B cell (primary cell): Measurements from ENCODE around the gene IRAK1. TPM values are rescaled to one million over a fixed set of nuclear protein-coding genes. Genes with fewer than 3 reads are reported as not detected.
"Not testable (repeated sequence)": the region's sequence is repeated elsewhere in the genome, so short reads cannot be mapped to it uniquely, and the experiment has no call there.

Source experiments
- ATAC-seq: fragments of 200-7000 bp; cut with Tn5 transposase; one replicate; pipeline ENCODE4 v1.10.0; 2021; ENCODE audit warnings: low read depth, mild to moderate bottlenecking, moderate number of reproducible peaks, moderate library complexity
- CTCF ChIA-PET: fragments of 350-600 bp; sonication (Branson Sonifier 250); formaldehyde crosslinking; loops from one replicate; lab custom pipeline; 2021; ENCODE audit warnings: antibody characterized with exemption, inconsistent platforms; lab: Charles Lee
- POLR2A ChIA-PET: fragments of 350-600 bp; sonication (Branson Sonifier 250); formaldehyde crosslinking; loops from one replicate; lab custom pipeline; 2021; ENCODE audit warnings: antibody characterized with exemption; lab: Charles Lee
- DNase-seq: peaks from one replicate; pipeline ENCODE4 v3.0.0; 2013
- H2AFZ ChIP-seq: 2 replicates; pipeline ENCODE4 v1.6.1; 2012; ENCODE audit warnings: mild to moderate bottlenecking, low read depth, low read length; ENCODE audit not compliant: insufficient read depth, poor library complexity, severe bottlenecking
- H3K27ac ChIP-seq, 2 donors: 1 replicate in 1 of 2; 2 replicates in 1 of 2; pipeline ENCODE4 v1.5.1; 2012 to 2013; ENCODE audit warnings: low read length in 2 of 2, mild to moderate bottlenecking in 2 of 2, moderate library complexity in 1 of 2
- H3K27me3 ChIP-seq, 4 experiments: fragments of 200-600 bp in 1 of 4; sonication (generic) in 1 of 4; replicated peaks in 1 of 4; 1 replicate in 2 of 4; 2 replicates in 2 of 4; pipeline versions ENCODE4 v1.6.1 to v1.7.0; 2013 to 2016; ENCODE audit warnings: low read length in 3 of 4, mild to moderate bottlenecking in 2 of 4, mixed read lengths in 1 of 4, moderate library complexity in 1 of 4; ENCODE audit not compliant: insufficient read depth in 4 of 4, control insufficient read depth in 3 of 4; ENCODE audit errors: control extremely low read depth in 1 of 4
- H3K36me3 ChIP-seq, 2 experiments: replicated peaks in 1 of 2; 1 replicate in 1 of 2; 2 replicates in 1 of 2; pipeline versions ENCODE4 v1.6.1 to v1.7.1; 2013; ENCODE audit warnings: low read length in 1 of 2; ENCODE audit not compliant: insufficient read depth in 2 of 2, control insufficient read depth in 1 of 2; ENCODE audit errors: control extremely low read depth in 1 of 2, extremely low read depth in 1 of 2
- H3K4me1 ChIP-seq, 2 donors: fragments of 200-600 bp in 1 of 2; sonication (generic) in 1 of 2; 1 replicate in 1 of 2; 2 replicates in 1 of 2; pipeline versions ENCODE4 v1.5.1 to v1.6.1; 2013 to 2017; ENCODE audit warnings: low read length in 2 of 2; ENCODE audit not compliant: control insufficient read depth in 2 of 2, insufficient read depth in 2 of 2
- H3K4me2 ChIP-seq: replicated peaks from 2 replicates; pipeline ENCODE3; 2012; ENCODE audit warnings: mild to moderate bottlenecking, low read depth, low read length; ENCODE audit not compliant: poor library complexity, severe bottlenecking
- H3K4me3 ChIP-seq, 5 experiments: fragments of 200-600 bp in 1 of 5; sonication (generic) in 1 of 5; 1 replicate in 3 of 5; 2 replicates in 2 of 5; pipeline versions ENCODE4 v1.5.1 to v1.7.0; 2011 to 2016; ENCODE audit warnings: low read length in 4 of 5, mild to moderate bottlenecking in 4 of 5, low read depth in 2 of 5, control low read depth in 1 of 5, moderate library complexity in 1 of 5; ENCODE audit not compliant: insufficient read depth in 1 of 5; ENCODE audit errors: control extremely low read depth in 1 of 5, extremely low read depth in 1 of 5
- H3K79me2 ChIP-seq: fragments of 200-600 bp; sonication (generic); one replicate; pipeline ENCODE4 v1.6.0; 2016; ENCODE audit warnings: low read length; ENCODE audit not compliant: control insufficient read depth, insufficient read depth
- H3K9ac ChIP-seq: fragments of 200-600 bp; sonication (generic); 2 replicates; pipeline ENCODE4 v1.6.1; 2017; ENCODE audit warnings: mild to moderate bottlenecking, low read length, moderate library complexity
- H3K9me3 ChIP-seq, 3 donors: one replicate each; pipeline versions ENCODE4 v1.6.1 to v1.7.1; 2013; ENCODE audit warnings: low read length in 2 of 3; ENCODE audit not compliant: control insufficient read depth in 2 of 3, insufficient read depth in 1 of 3; ENCODE audit errors: control extremely low read depth in 1 of 3
- H4K20me1 ChIP-seq: 2 replicates; pipeline ENCODE4 v1.6.0; 2012; ENCODE audit warnings: mild to moderate bottlenecking, low read length; ENCODE audit not compliant: insufficient read depth, control insufficient read depth, poor library complexity, severe bottlenecking
- H3K27ac Mint-ChIP-seq: one replicate; pipeline ENCODE4 v1.8.0; 2021; ENCODE audit warnings: mixed read lengths
- H3K27me3 Mint-ChIP-seq: one replicate; pipeline ENCODE4 v1.8.0; 2021; ENCODE audit warnings: mixed read lengths
- H3K4me1 Mint-ChIP-seq: one replicate; pipeline ENCODE4 v1.8.0; 2021; ENCODE audit warnings: mixed read lengths
- H3K4me3 Mint-ChIP-seq: one replicate; pipeline ENCODE4 v1.8.0; 2021; ENCODE audit warnings: mixed read lengths
- H3K9me3 Mint-ChIP-seq: one replicate; pipeline ENCODE4 v1.8.0; 2022; ENCODE audit warnings: mixed read lengths; ENCODE audit not compliant: insufficient read depth
- EZH2 ChIP-seq: IDR thresholded peaks from 2 replicates; pipeline ENCODE4 v1.6.1; 2012; ENCODE audit warnings: borderline replicate concordance, low read depth, mild to moderate bottlenecking, moderate library complexity, low read length; ENCODE audit not compliant: insufficient read depth, poor library complexity, severe bottlenecking
- WGBS: methylation state at CpG from one replicate; pipeline ENCODE4 v1.1.5; 2013; ENCODE audit warnings: missing lambda C conversion rate; ENCODE audit not compliant: insufficient coverage; 5-methylcytosine and 5-hydroxymethylcytosine counted together
- intact Hi-C: fragments of 100-400 bp; cut with micrococcal nuclease; formaldehyde crosslinking; loops from one replicate; pipeline ENCODE4 v1.10.0; 2022
- polyA plus RNA-seq: library from polyadenylated mRNA; depleted of rRNA; stranded (reverse); fragments of >200 nt; gene quantifications from 2 replicates; pipeline ENCODE4 v1.2.3, GENCODE V29; 2012
- total RNA-seq, 2 donors: library from RNA; stranded (reverse); fragments of 120-200 nt in 1 of 2; gene quantifications; 1 replicate in 1 of 2; 2 replicates in 1 of 2; pipeline versions ENCODE4 v1.2.3 to v1.2.4, GENCODE V29; 2013 to 2022
- TF ChIP-seq, protein P1 (sequence below): fragments of 200-600 bp; IDR thresholded peaks from one replicate; pipeline ENCODE4 v1.8.0; 2022; ENCODE audit warnings: antibody characterized with exemption, mild to moderate bottlenecking

The IRAK1 gene
- total and polyA plus RNA-seq, 2 donors (not counting 1 experiment from before 2014, with no cell fraction given) = 112 to 118 TPM

DNA sequence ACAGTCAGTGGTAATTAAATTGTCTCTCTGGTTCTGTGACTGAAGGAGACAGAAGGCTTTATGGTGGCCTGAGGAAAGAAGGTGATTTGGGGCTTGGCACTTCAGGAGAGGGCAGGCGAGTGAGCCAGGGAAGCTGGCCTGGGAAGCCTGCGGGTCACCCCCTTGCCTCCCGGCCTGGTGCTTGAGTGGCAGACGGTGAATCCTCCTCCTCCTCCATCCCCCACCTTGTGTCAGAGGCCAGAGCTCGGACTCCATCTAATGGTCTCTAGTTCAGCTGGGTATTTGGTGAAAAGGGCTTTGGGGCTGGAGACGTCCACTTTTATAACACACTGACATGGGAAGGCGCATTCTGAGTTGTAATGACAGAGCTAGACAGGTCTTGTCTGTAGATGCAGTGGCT lies 38.5 kb downstream of the IRAK1 start:
- H3K27ac Mint-ChIP-seq = peak overlapping the region; percentile 97
- TF ChIP-seq, protein P1, sequence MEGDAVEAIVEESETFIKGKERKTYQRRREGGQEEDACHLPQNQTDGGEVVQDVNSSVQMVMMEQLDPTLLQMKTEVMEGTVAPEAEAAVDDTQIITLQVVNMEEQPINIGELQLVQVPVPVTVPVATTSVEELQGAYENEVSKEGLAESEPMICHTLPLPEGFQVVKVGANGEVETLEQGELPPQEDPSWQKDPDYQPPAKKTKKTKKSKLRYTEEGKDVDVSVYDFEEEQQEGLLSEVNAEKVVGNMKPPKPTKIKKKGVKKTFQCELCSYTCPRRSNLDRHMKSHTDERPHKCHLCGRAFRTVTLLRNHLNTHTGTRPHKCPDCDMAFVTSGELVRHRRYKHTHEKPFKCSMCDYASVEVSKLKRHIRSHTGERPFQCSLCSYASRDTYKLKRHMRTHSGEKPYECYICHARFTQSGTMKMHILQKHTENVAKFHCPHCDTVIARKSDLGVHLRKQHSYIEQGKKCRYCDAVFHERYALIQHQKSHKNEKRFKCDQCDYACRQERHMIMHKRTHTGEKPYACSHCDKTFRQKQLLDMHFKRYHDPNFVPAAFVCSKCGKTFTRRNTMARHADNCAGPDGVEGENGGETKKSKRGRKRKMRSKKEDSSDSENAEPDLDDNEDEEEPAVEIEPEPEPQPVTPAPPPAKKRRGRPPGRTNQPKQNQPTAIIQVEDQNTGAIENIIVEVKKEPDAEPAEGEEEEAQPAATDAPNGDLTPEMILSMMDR = no peak
- no peak for TF ChIP-seq EZH2
- H3K4me3 ChIP-seq = peak overlapping the region in 2 of 5 experiments; percentile 9 to 24
- peaks cover 50% of the 10 kb centered on the region for H3K4me1 Mint-ChIP-seq
- intact Hi-C loops = no loop called here
- peak overlapping the region; percentile 83 for H3K4me3 Mint-ChIP-seq
- H3K79me2 ChIP-seq = no peaks in the 10 kb centered on the region
- no peaks in the 10 kb centered on the region for H4K20me1 ChIP-seq
- ChIA-PET POLR2A (interaction anchor here (0.8 to 1.8 kb wide), 3 partner anchors 13 to 28 kb away, joined by 3 to 8 read pairs (median 4); no protein-coding TSS in a partner anchor), CTCF (interaction anchor here (1.5 to 3.0 kb wide), 3 partner anchors 12 to 32 kb away, joined by 6 to 21 read pairs (median 7); no protein-coding TSS in a partner anchor)
- peak overlapping the region; percentile 65 for H3K4me2 ChIP-seq
- H2AFZ ChIP-seq = peak overlapping the region; percentile 59
- peak overlapping the region; percentile 43 for H3K9ac ChIP-seq
- no peaks in the 10 kb centered on the region for H3K36me3 ChIP-seq
- H3K27me3 Mint-ChIP-seq = no peaks in the 10 kb centered on the region
- no peaks in the 10 kb centered on the region for H3K9me3 Mint-ChIP-seq
- peak overlapping the region; percentile 69 to 78 for H3K27ac ChIP-seq
- H3K9me3 ChIP-seq = peaks cover 0 to 4% (median 0%) of the 10 kb centered on the region in 3 donors
- H3K4me1 ChIP-seq = peaks cover 46 to 63% of the 10 kb centered on the region in 2 donors
- no peak for ATAC-seq
- no peaks in the 10 kb centered on the region for H3K27me3 ChIP-seq
- 80% methylated on average over 1 of the region's 7 CpGs for WGBS
- no peak for DNase-seq

DNA sequence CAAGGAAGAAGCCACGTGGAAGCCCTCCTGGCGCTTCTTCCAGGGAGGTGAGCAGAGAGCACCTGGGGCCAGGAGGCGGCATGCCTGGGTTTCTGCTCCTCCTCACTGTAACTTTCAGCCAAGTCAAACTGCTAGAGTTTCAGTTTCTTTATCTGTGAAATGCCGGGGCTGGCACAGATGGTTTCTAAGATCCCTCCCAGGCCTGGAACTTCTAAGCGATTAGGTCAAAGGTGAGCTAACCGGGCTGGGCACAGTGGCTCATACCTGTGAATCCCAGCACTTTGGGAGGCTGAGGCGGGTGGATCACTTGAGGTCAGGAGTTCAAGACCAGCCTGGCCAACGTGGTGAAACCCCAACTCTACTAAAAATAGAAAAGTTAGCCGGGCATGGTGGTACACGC lies 39.3 kb downstream of the IRAK1 start:
- peak overlapping the region; percentile 97 for H3K27ac Mint-ChIP-seq
- ChIA-PET CTCF (interaction anchor here (0.7 to 3.0 kb wide), 4 partner anchors 11 to 50 kb away, joined by 3 to 21 read pairs (median 6); no protein-coding TSS in a partner anchor), POLR2A (interaction anchor here (1.1 to 1.7 kb wide), 2 partner anchors 12 to 39 kb away, joined by 4 read pairs; partner anchors contain the start of gene IRAK1)
- WGBS = 20% methylated on average over 5 of the region's 10 CpGs
- ATAC-seq (peak; percentile 56), DNase-seq (peak; percentile 42)
- H3K9me3 Mint-ChIP-seq, H3K9me3 ChIP-seq, H3K79me2 ChIP-seq, H3K9ac ChIP-seq, intact Hi-C loops, H3K36me3 ChIP-seq, H4K20me1 ChIP-seq, H3K27me3 Mint-ChIP-seq, H3K27me3 ChIP-seq: not testable (repeated sequence)
- H3K4me2 ChIP-seq = peak overlapping the region; percentile 65
- peak overlapping the region in 1 of 5 experiments; percentile 21 for H3K4me3 ChIP-seq
- H3K27ac ChIP-seq = peak overlapping the region; percentile 69 to 78
- peaks cover 45 to 55% of the 10 kb centered on the region in 2 donors for H3K4me1 ChIP-seq
- H3K4me3 Mint-ChIP-seq = peak overlapping the region; percentile 65
- H2AFZ ChIP-seq = peak overlapping the region; percentile 33
- peaks cover 50% of the 10 kb centered on the region for H3K4me1 Mint-ChIP-seq
